ENCODE measurements around the gene FUCA1. TPM values are rescaled to one million over a fixed set of nuclear protein-coding genes. Genes with fewer than 3 reads are reported as not detected.

The FUCA1 gene
- total and polyA plus RNA-seq, 2 of the 4 experiments (the other 2 are of a cell fraction): 2.9 to 3.5 TPM

DNA sequence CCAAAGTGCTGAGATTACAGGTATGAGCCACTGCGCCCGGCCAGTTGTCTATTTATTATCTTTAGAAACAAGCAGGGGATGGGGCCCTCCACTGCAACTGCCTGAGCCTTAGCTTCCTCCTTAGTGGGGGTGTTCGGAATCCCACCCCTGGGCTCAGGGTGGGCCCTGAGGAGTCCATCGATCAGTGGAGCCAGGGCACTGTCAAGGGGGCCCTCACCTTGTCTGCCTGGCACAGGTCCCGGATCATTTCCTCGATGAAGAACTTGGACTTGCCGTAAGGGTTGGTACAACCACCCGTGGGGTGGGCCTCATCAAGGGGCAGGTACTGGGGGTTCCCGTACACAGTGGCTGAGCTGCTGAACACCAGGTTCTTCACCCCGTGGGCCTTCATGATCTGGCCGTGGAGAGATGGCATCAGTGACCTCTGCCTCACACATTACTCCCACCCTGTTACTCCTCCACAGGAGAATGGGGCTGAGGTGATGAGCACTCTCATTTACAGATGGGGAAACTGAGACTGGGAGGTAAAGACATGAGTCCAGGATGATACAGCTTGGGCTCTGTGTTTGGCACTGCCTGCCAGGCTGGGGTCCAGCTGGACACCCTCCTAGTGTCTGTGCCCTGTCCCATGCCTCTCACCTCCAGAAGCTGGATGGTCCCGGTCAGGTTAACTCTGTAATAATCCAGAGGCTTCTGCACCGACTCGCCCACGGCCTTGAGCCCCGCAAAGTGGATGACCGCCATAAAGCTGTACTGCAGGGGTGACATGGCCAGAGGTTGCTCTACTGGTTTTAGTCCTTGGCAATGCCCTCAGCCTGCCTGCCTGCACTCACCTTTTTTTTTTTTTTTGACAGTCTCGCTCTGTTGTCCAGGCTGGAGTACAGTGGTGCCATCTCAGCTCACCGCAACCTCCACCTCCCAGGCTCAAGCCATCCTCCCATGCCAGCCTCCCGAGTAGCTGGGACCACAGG lies 70.3 kb downstream of the FUCA1 start:
- Histone ChIP-seq H3K23ac (ENCODE audit: low read depth, low read length) (no peak overlapping the region), H3K14ac (replicated peaks; ENCODE audit: low read depth, low read length) (no peak overlapping the region), H3K9me3 (ENCODE audit: control insufficient read depth, insufficient read depth, low read length) (no peaks in the 10 kb centered on the region), H3K4ac (ENCODE audit: low read depth, low read length) (no peak overlapping the region), H2AK5ac (ENCODE audit: low read depth, low read length) (no peak overlapping the region), H3K9me1 (ENCODE audit: insufficient read depth, low read length) (peaks cover 6% of the 10 kb centered on the region; the same call in 1 of the 2 replicates), H3K79me1 (ENCODE audit: low read depth in 1 of 2, low read length in 2 of 2) (peaks cover 17 to 46% of the 10 kb centered on the region in 2 experiments), H2AK9ac (replicated peaks; ENCODE audit: low read depth, low read length, poor library complexity) (no peak overlapping the region), H3K9ac (ENCODE audit: low read depth, low read length) (no peak overlapping the region), H2BK20ac (ENCODE audit: low read depth, low read length) (no peak overlapping the region), H3K18ac (ENCODE audit: low read depth, low read length) (no peak overlapping the region), H3K27ac (ENCODE audit: insufficient read depth, low read length) (no peak overlapping the region), H4K20me1 (ENCODE audit: insufficient read depth, low read length) (0 out of 2 replicates have a peak, but pooled peaks cover 4% of the 10 kb centered on the region), H3K27me3 (ENCODE audit: control insufficient read depth, insufficient read depth, low read length) (no peaks in the 10 kb centered on the region), H4K91ac (ENCODE audit: insufficient read depth, low read depth, low read length) (no peak overlapping the region), H3K4me3 (ENCODE audit: insufficient read depth, low read depth, low read length) (no peak overlapping the region), H2BK120ac (ENCODE audit: low read depth, low read length) (no peak overlapping the region), H3K36me3 (ENCODE audit: control insufficient read depth, insufficient read depth, low read length) (peaks cover 28% of the 10 kb centered on the region), H4K8ac (ENCODE audit: low read depth in 2 of 2, low read length in 2 of 2) (no peak overlapping the region), H2BK5ac (ENCODE audit: low read depth, low read length, poor library complexity, severe bottlenecking) (no peak overlapping the region), H3K4me2 (ENCODE audit: low read depth, low read length) (no peak overlapping the region), H3K56ac (ENCODE audit: extremely low read depth, insufficient read depth, low read length) (no peak overlapping the region), H4K5ac (ENCODE audit: low read depth, low read length) (no peak overlapping the region), H2BK15ac (ENCODE audit: low read depth, low read length) (no peak overlapping the region), H2AFZ (replicated peaks; ENCODE audit: low read length, poor library complexity) (no peak overlapping the region), H3K4me1 (ENCODE audit: control insufficient read depth, insufficient read depth, low read length) (peaks cover 7% of the 10 kb centered on the region; the same call in 1 of the 2 replicates)
- intact Hi-C loops (cut with micrococcal nuclease) (no loop called here), in situ Hi-C loops (cut with MboI; ENCODE audit: low sequenced_read_pairs) (no loop called here), dilution Hi-C loops (cut with HindIII; ENCODE audit: low sequenced_read_pairs, unreplicated experiment) (no loop called here)
- TF ChIP-seq RAD21 (IDR thresholded peaks at IDR 0.05; ENCODE audit: low read length): no peak
- no peak for TF ChIP-seq CHD1 (IDR thresholded peaks at IDR 0.05; ENCODE audit: low read depth, low read length)
- TF ChIP-seq NFE2L2 (IDR thresholded peaks at IDR 0.05; ENCODE audit: low read depth, low read length): no peak
- no peak for TF ChIP-seq MAFK (IDR thresholded peaks at IDR 0.05; ENCODE audit: low read depth, low read length)
- TF ChIP-seq MXI1 (IDR thresholded peaks at IDR 0.05; ENCODE audit: borderline replicate concordance, low read depth, low read length): no peak
- no peak for TF ChIP-seq CEBPB (IDR thresholded peaks at IDR 0.05; ENCODE audit: low read depth, low read length)
- TF ChIP-seq BHLHE40 (IDR thresholded peaks at IDR 0.05; ENCODE audit: low read depth, low read length): no peak
- TF ChIP-seq, protein P1, sequence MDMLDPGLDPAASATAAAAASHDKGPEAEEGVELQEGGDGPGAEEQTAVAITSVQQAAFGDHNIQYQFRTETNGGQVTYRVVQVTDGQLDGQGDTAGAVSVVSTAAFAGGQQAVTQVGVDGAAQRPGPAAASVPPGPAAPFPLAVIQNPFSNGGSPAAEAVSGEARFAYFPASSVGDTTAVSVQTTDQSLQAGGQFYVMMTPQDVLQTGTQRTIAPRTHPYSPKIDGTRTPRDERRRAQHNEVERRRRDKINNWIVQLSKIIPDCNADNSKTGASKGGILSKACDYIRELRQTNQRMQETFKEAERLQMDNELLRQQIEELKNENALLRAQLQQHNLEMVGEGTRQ (IDR thresholded peaks at IDR 0.05; ENCODE audit: low read depth, low read length): no peak
- no peak for TF ChIP-seq SMC3 (IDR thresholded peaks at IDR 0.05; ENCODE audit: low read depth, low read length)
- TF ChIP-seq FOS (IDR thresholded peaks at IDR 0.05; ENCODE audit: low read depth, low read length): no peak
- no peak for TF ChIP-seq RFX5 (IDR thresholded peaks at IDR 0.05; ENCODE audit: low read depth, low read length)
- no peak for TF ChIP-seq POLR2A (IDR thresholded peaks at IDR 0.05; ENCODE audit: low read depth, low read length)
- TF ChIP-seq RCOR1 (IDR thresholded peaks at IDR 0.05; ENCODE audit: insufficient replicate concordance, low read length): no peak
- TF ChIP-seq, protein P2, sequence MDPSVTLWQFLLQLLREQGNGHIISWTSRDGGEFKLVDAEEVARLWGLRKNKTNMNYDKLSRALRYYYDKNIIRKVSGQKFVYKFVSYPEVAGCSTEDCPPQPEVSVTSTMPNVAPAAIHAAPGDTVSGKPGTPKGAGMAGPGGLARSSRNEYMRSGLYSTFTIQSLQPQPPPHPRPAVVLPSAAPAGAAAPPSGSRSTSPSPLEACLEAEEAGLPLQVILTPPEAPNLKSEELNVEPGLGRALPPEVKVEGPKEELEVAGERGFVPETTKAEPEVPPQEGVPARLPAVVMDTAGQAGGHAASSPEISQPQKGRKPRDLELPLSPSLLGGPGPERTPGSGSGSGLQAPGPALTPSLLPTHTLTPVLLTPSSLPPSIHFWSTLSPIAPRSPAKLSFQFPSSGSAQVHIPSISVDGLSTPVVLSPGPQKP (IDR thresholded peaks at IDR 0.05; ENCODE audit: borderline replicate concordance, low read depth, low read length): no peak
- TF ChIP-seq, protein P3, sequence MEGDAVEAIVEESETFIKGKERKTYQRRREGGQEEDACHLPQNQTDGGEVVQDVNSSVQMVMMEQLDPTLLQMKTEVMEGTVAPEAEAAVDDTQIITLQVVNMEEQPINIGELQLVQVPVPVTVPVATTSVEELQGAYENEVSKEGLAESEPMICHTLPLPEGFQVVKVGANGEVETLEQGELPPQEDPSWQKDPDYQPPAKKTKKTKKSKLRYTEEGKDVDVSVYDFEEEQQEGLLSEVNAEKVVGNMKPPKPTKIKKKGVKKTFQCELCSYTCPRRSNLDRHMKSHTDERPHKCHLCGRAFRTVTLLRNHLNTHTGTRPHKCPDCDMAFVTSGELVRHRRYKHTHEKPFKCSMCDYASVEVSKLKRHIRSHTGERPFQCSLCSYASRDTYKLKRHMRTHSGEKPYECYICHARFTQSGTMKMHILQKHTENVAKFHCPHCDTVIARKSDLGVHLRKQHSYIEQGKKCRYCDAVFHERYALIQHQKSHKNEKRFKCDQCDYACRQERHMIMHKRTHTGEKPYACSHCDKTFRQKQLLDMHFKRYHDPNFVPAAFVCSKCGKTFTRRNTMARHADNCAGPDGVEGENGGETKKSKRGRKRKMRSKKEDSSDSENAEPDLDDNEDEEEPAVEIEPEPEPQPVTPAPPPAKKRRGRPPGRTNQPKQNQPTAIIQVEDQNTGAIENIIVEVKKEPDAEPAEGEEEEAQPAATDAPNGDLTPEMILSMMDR (conservative IDR thresholded peaks at IDR 0.05; ENCODE audit: low read depth, low read length): no peak
- CTCF ChIA-PET: no interaction called here
- 100% methylated on average over 7 of the region's 20 CpGs; no CpG with 5 or more reads in 1 of the 2 experiments for WGBS, 2 experiments (ENCODE audit: extremely low coverage in 2 of 2, insufficient read length in 1 of 2)
- POLR2A ChIA-PET (ENCODE audit: unreplicated experiment): no interaction called here
- DNase-seq: no peak
- no peak for ATAC-seq (ENCODE audit: low read depth)
- BruUV-seq (replicated peaks): no TSS peak
